ENCODE results near the gene PADI1.

DNA sequence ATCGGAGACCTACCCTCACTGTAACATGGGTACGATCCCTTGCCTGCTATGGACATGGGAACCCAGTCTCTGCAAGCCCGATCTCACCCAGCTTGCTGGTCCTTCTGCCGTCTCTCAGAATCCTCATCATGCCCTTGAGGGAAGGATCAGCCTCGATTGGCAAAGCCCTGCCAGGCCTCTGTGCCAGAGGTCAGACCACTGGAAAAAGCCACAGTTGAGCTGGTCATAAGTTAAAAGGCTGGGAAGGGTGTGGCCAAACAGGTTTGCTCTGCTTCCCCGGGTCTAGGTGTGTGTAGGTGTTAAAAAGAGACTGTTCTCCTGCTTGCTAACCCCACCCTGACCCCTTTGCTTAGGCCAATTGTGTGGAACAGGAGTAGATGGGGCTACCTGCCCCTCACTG lies 24.5 kb downstream of the PADI1 start:
- TF ChIP-seq SUZ12 (IDR thresholded peaks at IDR 0.05) (no peak), ARNT (IDR thresholded peaks at IDR 0.05) (no peak), FOXA1 (IDR thresholded peaks at IDR 0.05) (no peak), FOXM1 (IDR thresholded peaks at IDR 0.05; ENCODE audit: borderline replicate concordance) (no peak), BHLHE40 (IDR thresholded peaks at IDR 0.05; ENCODE audit: borderline replicate concordance) (no peak), SP1 (IDR thresholded peaks at IDR 0.05) (no peak), TARDBP (IDR thresholded peaks at IDR 0.05) (no peak), CTBP1 (IDR thresholded peaks at IDR 0.05; ENCODE audit: borderline replicate concordance) (no peak), HDGF (IDR thresholded peaks at IDR 0.05; ENCODE audit: borderline replicate concordance) (no peak), ZNF384 (IDR thresholded peaks at IDR 0.05) (no peak), LEF1 (IDR thresholded peaks at IDR 0.05; ENCODE audit: borderline replicate concordance) (no peak), FOXK2 (IDR thresholded peaks at IDR 0.05) (no peak), ELF4 (IDR thresholded peaks at IDR 0.05) (no peak)
- TF ChIP-seq, protein P1, sequence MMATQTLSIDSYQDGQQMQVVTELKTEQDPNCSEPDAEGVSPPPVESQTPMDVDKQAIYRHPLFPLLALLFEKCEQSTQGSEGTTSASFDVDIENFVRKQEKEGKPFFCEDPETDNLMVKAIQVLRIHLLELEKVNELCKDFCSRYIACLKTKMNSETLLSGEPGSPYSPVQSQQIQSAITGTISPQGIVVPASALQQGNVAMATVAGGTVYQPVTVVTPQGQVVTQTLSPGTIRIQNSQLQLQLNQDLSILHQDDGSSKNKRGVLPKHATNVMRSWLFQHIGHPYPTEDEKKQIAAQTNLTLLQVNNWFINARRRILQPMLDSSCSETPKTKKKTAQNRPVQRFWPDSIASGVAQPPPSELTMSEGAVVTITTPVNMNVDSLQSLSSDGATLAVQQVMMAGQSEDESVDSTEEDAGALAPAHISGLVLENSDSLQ (IDR thresholded peaks at IDR 0.05), result no peak
